ENCODE results near the gene WBP1. TPM values are rescaled to one million over a fixed set of nuclear protein-coding genes. Genes with fewer than 3 reads are reported as not detected.

Gene WBP1
- total and polyA plus RNA-seq, 9 donors, result 44.3 to 74.9 (median 66.4) TPM

Other genes starting within 250 kb of the WBP1 start
- 2.2 TPM for gene SLC4A5, start 115.0 kb upstream of the WBP1 start, total RNA-seq
- gene SLC4A5, start 115.0 kb upstream of the WBP1 start, polyA plus RNA-seq (ENCODE audit: insufficient read depth in 1 of 8, insufficient read length in 8 of 8, low replicate concordance in 1 of 8), result 1 to 10 TPM; 1.2 to 2.2 (median 1.6) TPM
- gene DCTN1, start 78.1 kb upstream of the WBP1 start, total RNA-seq, result 56.6 TPM
- gene DCTN1, start 78.1 kb upstream of the WBP1 start, polyA plus RNA-seq (ENCODE audit: insufficient read depth in 1 of 8, insufficient read length in 8 of 8, low replicate concordance in 1 of 8), result 100 to 1,000 TPM in 7 of 8 donors, 10 to 100 TPM in 1; 96.4 to 129 (median 108) TPM
- gene C2orf81, start 36.8 kb upstream of the WBP1 start, total RNA-seq, result 1.4 TPM
- gene C2orf81, start 36.8 kb upstream of the WBP1 start, polyA plus RNA-seq (ENCODE audit: insufficient read depth in 1 of 8, insufficient read length in 8 of 8, low replicate concordance in 1 of 8), result 1 to 10 TPM; 2.2 to 3.6 (median 2.7) TPM
- gene WDR54, start 36.7 kb upstream of the WBP1 start, total RNA-seq, result 7.5 TPM
- gene WDR54, start 36.7 kb upstream of the WBP1 start, polyA plus RNA-seq (ENCODE audit: insufficient read depth in 1 of 8, insufficient read length in 8 of 8, low replicate concordance in 1 of 8), result 10 to 100 TPM in 7 of 8 donors, 1 to 10 TPM in 1; 8.8 to 15.8 (median 12.0) TPM
- gene RTKN, start 16.5 kb upstream of the WBP1 start, total RNA-seq, result 46.1 TPM
- gene RTKN, start 16.5 kb upstream of the WBP1 start, polyA plus RNA-seq (ENCODE audit: insufficient read depth in 1 of 8, insufficient read length in 8 of 8, low replicate concordance in 1 of 8), result 10 to 100 TPM; 35.4 to 58.5 (median 49.4) TPM
- gene INO80B, start 3.4 kb upstream of the WBP1 start, total RNA-seq, result 21.1 TPM
- gene INO80B, start 3.4 kb upstream of the WBP1 start, polyA plus RNA-seq (ENCODE audit: insufficient read depth in 1 of 8, insufficient read length in 8 of 8, low replicate concordance in 1 of 8), result 10 to 100 TPM; 15.9 to 26.5 (median 21.5) TPM
- 32.0 TPM for gene MOGS, start 6.9 kb downstream of the WBP1 start, total RNA-seq
- gene MOGS, start 6.9 kb downstream of the WBP1 start, polyA plus RNA-seq (ENCODE audit: insufficient read depth in 1 of 8, insufficient read length in 8 of 8, low replicate concordance in 1 of 8), result 10 to 100 TPM; 33.8 to 41.3 (median 36.8) TPM
- 81.1 TPM for gene MRPL53, start 14.2 kb downstream of the WBP1 start, total RNA-seq
- 10 to 100 TPM; 52.5 to 87.9 (median 78.8) TPM for gene MRPL53, start 14.2 kb downstream of the WBP1 start, polyA plus RNA-seq (ENCODE audit: insufficient read depth in 1 of 8, insufficient read length in 8 of 8, low replicate concordance in 1 of 8)
- 12.3 TPM for gene CCDC142, start 24.6 kb downstream of the WBP1 start, total RNA-seq
- gene CCDC142, start 24.6 kb downstream of the WBP1 start, polyA plus RNA-seq (ENCODE audit: insufficient read depth in 1 of 8, insufficient read length in 8 of 8, low replicate concordance in 1 of 8), result 10 to 100 TPM in 1 of 8 donors, 1 to 10 TPM in 7; 7.0 to 10.2 (median 8.3) TPM
- 12.2 TPM for gene TTC31, start 24.6 kb downstream of the WBP1 start, total RNA-seq
- gene TTC31, start 24.6 kb downstream of the WBP1 start, polyA plus RNA-seq (ENCODE audit: insufficient read depth in 1 of 8, insufficient read length in 8 of 8, low replicate concordance in 1 of 8), result 10 to 100 TPM; 17.5 to 25.7 (median 19.9) TPM
- 0.66 TPM for gene LBX2, start 41.2 kb downstream of the WBP1 start, total RNA-seq
- 1 to 10 TPM in 3 of 8 donors, under 1 TPM in 5; 0.33 to 3.0 (median 0.89) TPM for gene LBX2, start 41.2 kb downstream of the WBP1 start, polyA plus RNA-seq (ENCODE audit: insufficient read depth in 1 of 8, insufficient read length in 8 of 8, low replicate concordance in 1 of 8)
- 11.4 TPM for gene PCGF1, start 49.3 kb downstream of the WBP1 start, total RNA-seq
- 10 to 100 TPM; 11.6 to 16.3 (median 13.2) TPM for gene PCGF1, start 49.3 kb downstream of the WBP1 start, polyA plus RNA-seq (ENCODE audit: insufficient read depth in 1 of 8, insufficient read length in 8 of 8, low replicate concordance in 1 of 8)
- gene TLX2, start 56.0 kb downstream of the WBP1 start, total RNA-seq, result not detected
- gene TLX2, start 56.0 kb downstream of the WBP1 start, polyA plus RNA-seq (ENCODE audit: insufficient read depth in 1 of 8, insufficient read length in 8 of 8, low replicate concordance in 1 of 8), result under 1 TPM in 1 of 8 donors, not detected in 7; 0.14 TPM
- 0.04 TPM for gene DQX1, start 67.8 kb downstream of the WBP1 start, total RNA-seq
- gene DQX1, start 67.8 kb downstream of the WBP1 start, polyA plus RNA-seq (ENCODE audit: insufficient read depth in 1 of 8, insufficient read length in 8 of 8, low replicate concordance in 1 of 8), result 1 to 10 TPM in 1 of 8 donors, under 1 TPM in 6, not detected in 1; 0.11 to 1.3 (median 0.21) TPM
- 58.5 TPM for gene AUP1, start 71.3 kb downstream of the WBP1 start, total RNA-seq
- 10 to 100 TPM; 59.5 to 84.9 (median 66.6) TPM for gene AUP1, start 71.3 kb downstream of the WBP1 start, polyA plus RNA-seq (ENCODE audit: insufficient read depth in 1 of 8, insufficient read length in 8 of 8, low replicate concordance in 1 of 8)
- gene HTRA2, start 71.5 kb downstream of the WBP1 start, total RNA-seq, result 33.0 TPM
- gene HTRA2, start 71.5 kb downstream of the WBP1 start, polyA plus RNA-seq (ENCODE audit: insufficient read depth in 1 of 8, insufficient read length in 8 of 8, low replicate concordance in 1 of 8), result 10 to 100 TPM; 26.1 to 32.6 (median 28.8) TPM
- 6.1 TPM for gene LOXL3, start 95.5 kb downstream of the WBP1 start, total RNA-seq
- 10 to 100 TPM in 1 of 8 donors, 1 to 10 TPM in 7; 6.2 to 10.8 (median 7.1) TPM for gene LOXL3, start 95.5 kb downstream of the WBP1 start, polyA plus RNA-seq (ENCODE audit: insufficient read depth in 1 of 8, insufficient read length in 8 of 8, low replicate concordance in 1 of 8)
- gene DOK1, start 96.3 kb downstream of the WBP1 start, total RNA-seq, result 6.4 TPM
- 1 to 10 TPM; 6.6 to 8.7 (median 7.0) TPM for gene DOK1, start 96.3 kb downstream of the WBP1 start, polyA plus RNA-seq (ENCODE audit: insufficient read depth in 1 of 8, insufficient read length in 8 of 8, low replicate concordance in 1 of 8)
- gene M1AP, start 189.9 kb downstream of the WBP1 start, total RNA-seq, result 0.18 TPM
- gene M1AP, start 189.9 kb downstream of the WBP1 start, polyA plus RNA-seq (ENCODE audit: insufficient read depth in 1 of 8, insufficient read length in 8 of 8, low replicate concordance in 1 of 8), result under 1 TPM in 6 of 8 donors, not detected in 2; 0.06 to 0.34 (median 0.14) TPM
- 2.8 TPM for gene SEMA4F, start 195.8 kb downstream of the WBP1 start, total RNA-seq
- 1 to 10 TPM; 2.1 to 4.6 (median 3.6) TPM for gene SEMA4F, start 195.8 kb downstream of the WBP1 start, polyA plus RNA-seq (ENCODE audit: insufficient read depth in 1 of 8, insufficient read length in 8 of 8, low replicate concordance in 1 of 8)